G401 (cell line): Measurements from ENCODE around the gene PCBP2. TPM values are rescaled to one million over a fixed set of nuclear protein-coding genes. Genes with fewer than 3 reads are reported as not detected.
"Not testable (repeated sequence)": the region's sequence is repeated elsewhere in the genome, so short reads cannot be mapped to it uniquely, and the experiment has no call there.

Source experiments
- DNase-seq: peaks from one replicate; pipeline ENCODE4 v3.0.0-alpha.2; 2015; ENCODE audit warnings: low spot score
- in situ Hi-C: cut with HindIII; loops from 2 replicates; pipeline ENCODE4 v1.10.0; 2016; ENCODE audit warnings: low sequenced_read_pairs, mixed read lengths
- total RNA-seq: library from RNA; depleted of rRNA; stranded (reverse); fragments of >200 nt; shearing (Covaris generic); gene quantifications from 2 replicates; pipeline ENCODE4 v1.2.3, GENCODE V29; 2014

The PCBP2 gene
- total RNA-seq, 1 experiment from 2014 or later: 145 TPM

DNA sequence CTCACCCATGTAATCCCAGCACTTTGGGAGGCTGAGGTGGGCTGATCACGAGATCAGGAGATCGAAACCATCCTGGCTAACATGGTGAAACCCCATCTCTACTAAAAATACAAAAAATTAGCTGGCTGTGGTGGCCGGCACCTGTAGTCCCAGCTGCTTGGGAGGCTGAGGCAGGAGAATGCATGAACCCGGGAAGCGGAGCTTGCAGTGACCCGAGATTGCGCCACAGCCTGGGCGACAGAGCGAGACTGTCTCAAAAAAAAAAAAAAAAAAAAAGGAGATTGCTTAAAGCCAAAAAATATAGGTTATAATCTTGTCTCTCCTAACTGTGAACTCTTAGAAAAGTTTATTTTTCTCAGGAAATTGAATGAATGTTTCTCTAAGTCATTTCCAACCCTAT is 16.6 kb upstream of the PCBP2 start:
- not testable (repeated sequence) for DNase-seq

DNA sequence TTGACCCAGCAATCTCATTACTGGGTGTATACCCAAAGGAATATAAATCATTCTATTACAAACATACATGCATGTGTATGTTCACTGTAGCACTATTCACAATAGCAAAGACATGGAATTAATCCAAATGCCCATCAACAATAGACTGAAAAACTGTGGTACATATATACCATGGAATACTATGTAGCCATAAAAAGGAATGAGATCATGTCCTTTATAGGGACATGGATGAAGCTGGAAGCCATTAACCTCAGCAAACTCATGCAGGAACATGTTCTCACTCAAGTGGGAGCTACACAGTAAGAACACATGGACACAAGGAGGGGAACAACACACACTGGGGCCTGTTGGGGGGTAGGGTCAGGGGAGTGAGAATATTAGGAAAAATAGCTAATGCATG is 12.3 kb upstream of the PCBP2 start:
- DNase-seq, in situ Hi-C loops: not testable (repeated sequence)

More for the DNA sequence above, 16.6 kb upstream of the PCBP2 start:
- in situ Hi-C loops: not testable (repeated sequence)

DNA sequence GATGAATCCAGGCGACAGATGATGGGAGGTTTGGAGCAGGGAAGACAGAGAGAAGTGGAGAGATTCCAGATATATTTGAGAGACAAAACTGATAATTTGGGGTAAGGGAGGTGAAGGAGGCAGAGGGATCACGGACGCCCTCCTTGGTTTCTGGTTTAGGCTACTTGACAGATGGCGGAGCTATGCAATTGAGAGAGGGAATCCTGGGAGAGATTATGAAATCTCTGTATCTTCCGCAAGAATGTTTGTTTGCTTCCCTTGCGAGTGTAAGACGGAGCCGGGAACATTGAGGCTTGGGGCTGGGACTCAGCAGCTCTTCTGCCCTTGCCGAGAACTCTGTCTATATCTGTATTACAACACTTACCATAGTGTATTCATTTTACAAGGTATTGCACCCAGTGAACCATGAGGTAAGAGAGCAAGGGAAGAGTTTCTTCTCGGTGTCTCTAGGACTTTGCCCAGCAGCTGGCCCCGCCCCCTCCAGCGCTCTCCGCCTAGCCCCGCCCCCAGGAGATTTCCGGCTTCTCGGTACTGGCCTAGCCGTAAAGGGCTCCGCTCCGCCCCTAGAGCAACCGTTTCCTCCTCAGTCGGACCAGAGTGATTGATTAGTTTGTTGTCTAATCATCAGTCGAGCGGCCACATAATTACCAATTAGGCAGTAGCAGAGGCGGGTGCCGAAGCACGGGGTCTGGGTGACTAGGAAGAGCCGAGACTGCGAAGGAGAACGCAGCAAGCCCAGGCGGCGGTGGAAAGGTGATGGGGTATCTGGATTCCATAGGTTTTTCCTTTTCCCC is 10.7 kb upstream of the PCBP2 start, which contains the start of gene PRR13:
Gene PRR13 (plus strand): TSS at position 695 of the 794 bp plus-strand sequence. CDS start 981 bp downstream, outside the sequence.
- peak; percentile 100 for DNase-seq
- in situ Hi-C loops: no loop called here

DNA sequence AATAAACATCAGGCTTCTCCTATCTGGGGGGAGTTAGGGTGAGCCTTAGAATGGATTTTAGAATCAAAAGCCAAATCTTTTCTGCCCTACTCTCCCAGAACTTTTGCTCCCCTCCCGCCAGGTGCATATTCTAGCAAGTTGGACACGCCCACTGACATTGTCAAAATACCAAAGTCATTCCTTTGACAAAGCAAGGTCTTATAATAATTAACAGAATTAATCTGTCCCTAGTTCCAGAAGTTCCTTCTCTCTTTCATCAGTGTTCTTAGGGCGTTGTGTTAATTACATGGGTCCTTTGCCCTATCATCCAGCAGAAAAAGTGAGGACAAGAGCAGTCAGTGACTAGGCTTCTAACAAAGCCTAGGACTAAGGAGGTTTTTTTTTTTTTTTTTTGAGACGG is 7.9 kb upstream of the PCBP2 start:
- DNase-seq: no peak
- in situ Hi-C loops: no loop called here

DNA sequence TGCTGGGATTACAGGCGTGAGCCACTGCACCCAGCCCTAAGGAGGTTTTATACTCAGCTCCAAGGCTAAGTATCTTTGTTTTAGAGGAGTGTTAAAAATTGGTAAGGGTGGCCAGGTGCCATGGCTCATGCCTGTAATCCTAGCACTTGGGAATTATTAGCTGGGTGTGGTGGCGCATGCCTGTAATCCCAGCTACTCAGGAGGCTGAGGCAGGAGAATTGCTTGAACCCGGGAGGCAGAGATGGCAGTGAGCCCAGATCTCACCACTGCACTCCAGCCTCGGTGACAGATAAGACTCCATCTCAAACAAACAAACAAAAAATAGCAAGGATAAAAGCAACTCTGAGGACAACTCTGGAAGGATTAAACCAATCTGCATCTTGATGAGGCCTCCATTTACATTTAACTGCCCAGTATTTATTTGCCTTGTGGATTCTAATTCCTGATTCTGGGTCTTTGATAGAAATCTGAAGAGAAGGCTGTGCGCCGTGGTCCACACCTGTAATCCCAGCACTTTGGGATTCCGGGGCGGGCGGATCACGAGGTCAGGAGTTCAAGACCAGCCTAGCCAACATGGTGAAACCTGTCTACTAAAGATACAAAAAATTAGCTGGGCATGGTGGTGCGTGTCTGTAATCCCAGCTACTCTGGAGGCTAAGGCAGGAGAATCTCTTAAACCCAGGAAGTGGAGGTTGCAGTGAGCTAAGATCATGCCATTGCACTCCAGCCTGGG is 7.1 kb upstream of the PCBP2 start:
- DNase-seq, in situ Hi-C loops: not testable (repeated sequence)

DNA sequence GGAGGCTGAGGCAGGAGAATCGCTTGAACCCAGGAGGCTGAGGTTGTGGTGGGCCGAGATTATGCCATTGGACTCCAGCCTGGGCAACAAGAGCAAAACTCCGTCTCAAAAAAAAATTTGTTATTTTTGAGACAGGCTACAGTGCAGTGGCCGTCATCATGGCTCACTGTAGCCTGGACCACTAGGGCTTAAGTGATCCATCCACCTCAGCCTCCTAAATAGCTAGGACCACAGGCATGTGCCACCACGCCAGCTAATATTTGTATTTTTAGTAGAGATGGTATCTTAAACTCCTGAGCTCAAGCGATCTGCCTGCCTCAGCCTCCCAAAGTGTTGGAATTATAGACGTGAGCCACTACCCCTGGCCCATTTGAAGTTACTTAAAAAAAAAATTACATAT is 966 bp upstream of the PCBP2 start:
- in situ Hi-C loops: no loop called here
- DNase-seq: no peak

DNA sequence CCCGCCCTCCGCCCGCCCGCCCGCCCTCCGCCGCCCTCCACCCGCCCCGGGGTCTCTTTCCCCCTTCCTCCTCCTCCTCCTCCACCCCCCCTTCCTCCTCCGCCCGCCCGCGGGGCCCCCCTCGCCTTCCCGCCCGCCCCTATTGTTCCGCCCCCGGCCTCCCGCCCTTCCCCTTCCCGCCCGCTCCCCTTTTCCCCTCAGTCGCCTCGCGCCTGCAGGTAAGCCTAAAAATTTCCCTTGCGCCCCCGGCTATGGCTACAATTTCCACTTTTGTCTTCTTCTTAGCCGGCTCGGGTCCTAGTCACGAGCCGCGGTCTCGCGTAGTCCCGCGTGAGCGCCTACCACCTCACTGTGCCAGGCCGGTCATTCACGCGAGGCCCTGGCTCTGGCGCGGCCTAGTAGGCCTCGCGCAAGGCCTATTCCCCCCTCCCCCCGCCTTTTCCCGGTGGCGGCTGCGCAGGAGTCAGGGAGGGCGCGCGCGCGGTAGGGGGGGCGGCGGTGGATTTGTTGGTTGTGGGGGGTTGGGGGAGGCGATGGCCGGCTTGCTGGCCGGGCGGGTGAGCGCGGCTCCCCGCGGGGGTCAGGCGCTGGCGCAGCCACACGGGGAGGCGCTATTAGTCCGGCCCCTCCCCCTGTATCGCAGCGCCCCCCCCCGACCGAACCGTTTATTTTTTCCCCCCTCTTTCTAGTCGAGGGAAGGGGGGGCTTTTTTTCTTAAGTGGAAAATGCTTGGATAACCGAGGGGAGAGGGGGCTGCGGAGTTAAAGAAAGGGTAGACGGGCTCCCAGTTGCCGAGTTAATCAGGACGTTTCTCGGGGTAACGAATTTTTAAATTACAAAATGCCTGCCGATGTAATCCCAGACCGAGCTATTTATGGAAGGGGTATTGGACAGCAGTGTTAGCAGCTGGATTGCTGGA is 516 bp downstream of the PCBP2 start:
- peak; percentile 83 for DNase-seq
- in situ Hi-C loops: no loop called here

DNA sequence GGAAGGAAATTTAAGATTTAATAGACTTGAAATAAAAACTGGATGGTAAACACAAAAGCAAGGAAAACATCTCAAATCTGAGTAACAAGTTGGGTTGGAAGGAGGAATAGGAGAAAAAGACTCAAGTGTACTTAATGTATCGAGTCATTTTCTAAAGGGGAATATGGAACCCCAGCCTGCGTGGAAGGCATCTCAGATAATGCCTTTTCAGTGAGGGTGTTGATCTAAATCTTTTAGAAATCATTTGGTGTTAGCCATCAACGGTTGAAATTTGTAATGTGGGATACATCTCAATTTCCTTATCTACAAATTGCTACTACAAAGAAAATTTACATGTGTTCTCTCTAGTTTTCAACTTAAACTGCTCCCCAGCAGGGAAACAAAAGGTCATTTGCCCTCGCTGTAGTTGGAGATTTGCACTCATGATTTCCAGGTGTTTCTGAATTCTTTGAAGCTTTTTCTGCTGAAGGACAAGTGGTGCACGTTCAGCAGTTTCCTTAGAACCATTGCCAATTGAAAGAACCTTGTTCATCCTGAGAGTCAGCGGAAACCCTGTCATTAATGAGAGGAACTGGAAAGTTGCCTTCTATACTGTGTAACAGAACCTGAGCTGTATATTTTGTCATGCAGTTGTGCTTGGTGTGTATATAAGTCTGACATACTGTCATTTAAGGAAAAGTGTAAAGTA is 2.2 kb downstream of the PCBP2 start:
- no peak for DNase-seq
- in situ Hi-C loops: no loop called here

DNA sequence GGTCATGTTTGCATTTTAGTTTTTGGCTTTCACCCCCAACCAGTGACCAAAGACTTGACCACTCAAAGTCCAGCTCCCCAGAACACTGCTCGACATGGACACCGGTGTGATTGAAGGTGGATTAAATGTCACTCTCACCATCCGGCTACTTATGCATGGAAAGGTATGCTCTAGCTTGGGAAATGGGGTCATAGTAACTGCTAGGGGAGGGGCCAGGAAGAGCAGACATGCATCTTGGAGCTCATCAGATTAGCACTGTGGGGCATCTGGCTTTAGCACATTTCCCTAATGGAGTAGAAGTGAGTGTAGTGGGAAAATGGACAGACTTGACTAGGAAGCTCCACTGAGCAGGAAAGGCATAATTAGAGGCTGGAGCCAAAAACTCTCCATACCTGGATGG is 2.8 kb downstream of the PCBP2 start:
- in situ Hi-C loops: no loop called here
- DNase-seq: peak; percentile 97

DNA sequence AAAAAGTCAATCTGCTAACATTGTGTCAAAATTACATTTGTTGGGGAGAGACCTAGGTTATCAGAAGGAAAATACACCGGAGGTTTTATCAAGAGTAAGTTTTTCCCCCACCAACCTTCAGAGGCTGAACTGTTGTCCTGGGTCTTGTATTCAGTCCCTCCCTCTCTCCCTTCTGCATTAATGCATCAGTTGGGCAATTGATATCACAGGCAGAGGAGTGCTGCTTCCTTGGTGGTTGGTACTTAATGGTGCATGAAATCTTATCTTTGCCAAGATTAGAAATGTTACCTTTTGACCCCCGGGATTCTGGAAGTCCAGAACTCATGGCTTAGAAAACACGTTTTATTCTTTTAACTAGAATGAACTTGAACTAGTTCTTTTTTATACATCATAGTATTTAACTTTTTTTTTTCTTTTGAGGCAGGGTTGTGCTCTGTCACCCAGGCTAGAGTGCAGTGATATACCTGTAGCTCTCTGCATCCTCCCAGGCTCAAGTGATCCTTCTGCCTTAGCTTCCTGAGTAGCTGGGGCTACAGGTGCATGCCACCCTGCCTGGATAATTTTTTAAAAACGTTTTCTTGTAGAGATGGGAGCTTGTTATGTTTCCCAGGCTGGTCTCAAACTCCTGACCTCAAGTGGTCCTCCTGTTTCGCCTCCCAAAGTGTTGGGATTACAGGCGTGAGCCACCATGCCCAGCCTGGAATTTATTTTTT is 4.9 kb downstream of the PCBP2 start:
- in situ Hi-C loops: no loop called here
- no peak for DNase-seq

DNA sequence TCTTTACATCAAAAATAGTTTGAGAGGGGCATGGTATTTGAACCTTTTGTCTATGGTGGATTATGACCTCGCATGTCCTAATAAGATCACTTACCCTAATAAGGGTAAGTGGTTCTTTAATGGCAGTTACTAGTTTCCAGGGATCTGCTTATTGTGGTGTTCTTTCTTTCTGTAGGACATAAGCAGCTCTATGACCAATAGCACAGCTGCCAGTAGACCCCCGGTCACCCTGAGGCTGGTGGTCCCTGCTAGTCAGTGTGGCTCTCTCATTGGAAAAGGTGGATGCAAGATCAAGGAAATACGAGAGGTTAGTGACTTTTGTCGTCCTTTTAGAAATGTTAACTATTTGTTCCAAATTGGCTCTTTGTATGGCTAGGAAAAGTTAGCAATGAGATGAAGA is 7.2 kb downstream of the PCBP2 start:
- in situ Hi-C loops: no loop called here
- no peak for DNase-seq

DNA sequence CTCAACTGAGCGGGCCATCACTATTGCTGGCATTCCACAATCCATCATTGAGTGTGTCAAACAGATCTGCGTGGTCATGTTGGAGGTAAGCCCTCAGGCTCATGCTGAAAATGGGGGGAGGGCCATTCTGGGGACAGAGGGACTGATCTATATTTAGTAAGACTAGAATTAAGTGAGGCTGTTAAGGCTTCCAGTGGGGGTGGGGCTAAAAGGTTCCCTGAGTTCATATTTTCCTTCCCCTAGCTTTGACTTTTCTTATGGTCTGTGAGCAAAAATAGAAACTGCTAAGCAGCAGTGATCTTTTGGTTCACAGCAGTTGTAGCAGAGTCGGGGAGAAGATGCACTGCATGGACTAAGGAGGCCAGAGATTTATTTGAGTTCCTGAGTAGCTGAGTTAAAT is 9.2 kb downstream of the PCBP2 start:
- no peak for DNase-seq
- in situ Hi-C loops: no loop called here

DNA sequence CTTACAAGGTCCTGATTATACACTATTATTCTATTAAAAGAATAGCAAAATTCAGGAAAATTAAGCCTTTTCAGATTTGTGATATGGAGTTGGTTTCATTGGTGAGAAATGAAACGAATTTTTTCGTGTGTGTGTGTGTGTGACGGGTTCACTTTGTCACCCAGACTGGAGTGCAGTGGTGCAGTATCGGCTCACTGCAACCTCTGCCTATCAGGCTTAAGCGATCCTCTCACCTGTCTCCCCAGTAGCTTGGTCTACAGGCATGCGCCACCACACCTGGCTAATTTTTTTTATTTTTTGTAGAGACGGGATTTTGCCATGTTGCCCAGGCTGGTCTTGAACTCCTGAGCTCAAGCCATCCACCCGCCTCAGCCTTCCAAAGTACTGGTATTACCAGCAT is 9.7 kb downstream of the PCBP2 start:
- in situ Hi-C loops: no loop called here
- no peak for DNase-seq

DNA sequence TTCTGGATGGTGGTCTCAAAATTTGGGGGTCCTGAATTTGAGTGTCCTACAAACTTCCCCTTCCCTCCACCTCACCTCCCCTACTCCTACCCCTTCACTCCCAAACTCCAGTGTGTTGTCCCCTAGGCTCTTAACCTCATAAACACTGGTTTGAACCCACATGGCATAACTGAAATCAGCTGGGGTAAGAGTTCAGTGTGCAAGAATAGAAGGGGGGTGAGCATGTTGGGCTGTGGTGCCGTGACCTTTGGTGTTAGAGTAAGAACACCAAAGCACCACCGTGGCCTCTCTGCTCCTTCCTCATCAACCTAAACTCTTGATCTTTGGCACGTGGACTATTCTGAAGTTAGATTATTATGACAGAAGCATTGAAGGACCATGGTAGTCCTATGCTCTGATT is 11.0 kb downstream of the PCBP2 start:
- no peak for DNase-seq
- in situ Hi-C loops: no loop called here

DNA sequence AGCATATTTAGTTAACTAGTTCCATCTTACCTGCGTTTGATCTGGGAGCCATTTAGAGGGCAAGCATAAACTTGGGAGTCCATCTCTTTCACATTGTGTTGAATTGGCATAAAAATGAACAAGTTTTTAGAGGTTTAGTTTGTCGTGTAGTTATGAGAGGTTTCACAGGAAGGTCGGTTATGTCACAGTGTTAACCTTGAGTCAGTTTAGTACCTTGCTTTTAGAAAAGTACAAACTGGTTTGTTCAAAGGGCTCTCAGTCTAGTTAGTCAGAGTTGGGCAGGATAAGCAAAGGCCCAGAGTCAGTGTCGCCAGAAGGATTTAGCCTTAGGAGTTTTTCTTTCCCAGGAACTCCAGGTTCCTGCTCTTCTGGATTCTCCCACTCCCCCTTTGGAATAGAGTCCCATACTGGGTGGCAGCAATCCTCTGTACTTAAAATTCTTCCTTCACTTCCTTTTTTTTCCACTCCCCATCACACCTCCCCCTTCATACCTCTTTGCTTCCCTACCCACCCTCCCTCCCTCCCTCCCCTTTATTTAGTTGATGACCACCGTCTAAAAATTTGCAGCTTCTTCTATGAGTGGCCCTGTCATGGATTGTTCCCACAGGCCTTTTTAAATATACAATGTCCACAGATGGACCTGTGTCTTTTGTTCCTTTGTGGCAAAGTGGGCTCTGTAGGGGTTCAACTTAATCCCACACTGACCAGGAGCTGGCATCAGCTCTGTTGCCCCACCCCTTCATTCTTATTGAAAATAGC is 12.1 kb downstream of the PCBP2 start:
- in situ Hi-C loops: no loop called here
- DNase-seq: no peak

DNA sequence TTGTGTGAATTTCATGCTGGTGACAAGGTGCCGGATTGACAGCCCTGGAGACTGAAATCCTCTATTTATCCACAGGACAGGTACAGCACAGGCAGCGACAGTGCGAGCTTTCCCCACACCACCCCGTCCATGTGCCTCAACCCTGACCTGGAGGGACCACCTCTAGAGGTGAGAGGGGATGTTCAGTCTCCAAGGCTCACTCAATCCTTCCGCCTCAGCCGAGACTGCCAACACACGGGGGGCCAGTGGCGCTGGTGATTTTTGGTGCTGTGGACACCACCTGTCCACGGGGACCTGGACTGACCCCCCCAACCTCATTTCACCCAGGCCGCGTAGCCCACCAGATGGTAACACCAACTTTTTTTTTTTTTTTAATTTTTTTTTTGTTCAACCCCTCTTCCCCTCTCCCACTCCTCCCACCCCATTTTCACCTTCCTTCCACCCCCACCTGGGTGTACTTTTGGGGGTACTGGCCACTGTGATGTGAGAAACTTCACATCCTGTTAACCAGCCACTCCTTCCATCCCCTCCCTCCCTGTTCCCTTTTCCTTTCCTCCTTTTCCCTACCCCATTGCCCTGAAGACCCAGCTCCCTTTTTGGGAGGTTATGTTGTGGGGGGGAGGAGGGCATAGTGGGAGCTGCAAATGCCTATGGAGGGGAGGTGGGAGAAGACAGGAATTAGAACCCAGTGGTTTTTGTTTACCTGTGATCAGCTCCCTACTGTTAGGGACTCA is 12.9 kb downstream of the PCBP2 start:
- no peak for DNase-seq
- in situ Hi-C loops: no loop called here

DNA sequence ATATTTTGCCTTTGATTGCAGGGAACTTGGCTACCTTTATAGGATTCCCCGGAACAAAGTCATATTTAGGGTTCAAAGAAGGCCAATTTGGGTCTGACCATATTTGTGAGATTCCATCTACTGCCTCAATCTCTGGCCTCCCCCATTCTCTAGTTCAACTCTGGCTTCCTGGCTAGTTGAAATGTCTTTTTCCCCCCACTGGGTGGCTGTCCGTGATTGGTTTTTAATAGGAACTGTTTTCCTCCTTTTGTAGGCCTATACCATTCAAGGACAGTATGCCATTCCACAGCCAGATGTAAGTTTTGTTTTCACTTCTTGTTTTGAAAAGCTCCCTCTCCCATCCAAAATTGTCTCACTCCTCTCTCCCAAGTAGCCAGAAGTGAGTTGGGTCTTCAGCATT is 13.8 kb downstream of the PCBP2 start:
- DNase-seq: no peak
- in situ Hi-C loops: no loop called here
